Neutrophil (primary cell): ENCODE data around the gene MYO3B.

ENCODE experiments used
- H3K27ac ChIP-seq: fragments of 200-600 bp; sonication (generic); 2 replicates; pipeline ENCODE4 v1.5.1; 2016; ENCODE audit warnings: mild to moderate bottlenecking, moderate library complexity
- H3K27me3 ChIP-seq: fragments of 200-600 bp; sonication (generic); 2 replicates; pipeline ENCODE4 v1.6.0; 2016; ENCODE audit warnings: mild to moderate bottlenecking
- H3K36me3 ChIP-seq: fragments of 200-600 bp; sonication (generic); 2 replicates; pipeline ENCODE4 v1.5.1; 2017
- H3K4me1 ChIP-seq, 2 experiments: fragments of 200-600 bp in 1 of 2; sonication (generic) in 1 of 2; 1 replicate in 1 of 2; 2 replicates in 1 of 2; pipeline versions ENCODE4 v1.5.1 to v1.6.1; 2013 to 2016; ENCODE audit warnings: low read depth in 1 of 2, low read length in 1 of 2, mild to moderate bottlenecking in 1 of 2, moderate library complexity in 1 of 2; ENCODE audit not compliant: control insufficient read depth in 1 of 2, insufficient read depth in 1 of 2
- H3K4me3 ChIP-seq, 2 experiments: fragments of 200-600 bp in 1 of 2; sonication (generic) in 1 of 2; 1 replicate in 1 of 2; 2 replicates in 1 of 2; pipeline ENCODE4 v1.5.1; 2013 to 2016; ENCODE audit warnings: low read depth in 1 of 2, low read length in 1 of 2, mild to moderate bottlenecking in 1 of 2, moderate library complexity in 1 of 2
- H3K9me3 ChIP-seq: fragments of 200-600 bp; sonication (generic); 2 replicates; pipeline ENCODE4 v1.5.1; 2016
- CTCF ChIP-seq: fragments of 200-600 bp; sonication (generic); IDR thresholded peaks from 2 replicates; pipeline ENCODE4 v1.5.1; 2016; ENCODE audit warnings: antibody characterized with exemption

Gene MYO3B

GRCh38 chr2:170500770-170501169 lies 322.8 kb downstream of the MYO3B start:
- Histone ChIP-seq H3K27me3 (peaks cover 22% of the 10 kb centered on the region), H3K36me3 (no peaks in the 10 kb centered on the region), H3K9me3 (no peaks in the 10 kb centered on the region), H3K4me3 (no peak overlapping the region), H3K27ac (no peak overlapping the region), H3K4me1 (peaks cover 7 to 41% of the 10 kb centered on the region in 2 experiments)
- TF ChIP-seq CTCF: no peak

GRCh38 chr2:170501421-170502043 lies 323.6 kb downstream of the MYO3B start:
- Histone ChIP-seq H3K9me3 (no peaks in the 10 kb centered on the region), H3K27me3 (peaks cover 25% of the 10 kb centered on the region), H3K4me3 (no peak overlapping the region), H3K4me1 (peaks cover 7 to 41% of the 10 kb centered on the region in 2 experiments), H3K27ac (no peak overlapping the region), H3K36me3 (no peaks in the 10 kb centered on the region)
- TF ChIP-seq CTCF: no peak

- TF ChIP-seq CTCF: no peak
- no peak overlapping the region for H3K4me3 ChIP-seq
- H3K4me1 ChIP-seq: peaks cover 7 to 41% of the 10 kb centered on the region in 2 experiments
- H3K36me3 ChIP-seq: no peaks in the 10 kb centered on the region
- H3K27ac ChIP-seq: no peak overlapping the region
- peaks cover 35% of the 10 kb centered on the region for H3K27me3 ChIP-seq
- no peaks in the 10 kb centered on the region for H3K9me3 ChIP-seq
Observed at GRCh38 chr2:170502361-170503130, 324.6 kb downstream of the MYO3B start.

- Histone ChIP-seq H3K4me1 (peaks cover 7 to 47% of the 10 kb centered on the region in 2 experiments), H3K9me3 (no peaks in the 10 kb centered on the region), H3K27ac (no peak overlapping the region), H3K27me3 (peaks cover 45% of the 10 kb centered on the region), H3K4me3 (peak overlapping the region in 1 of 2 experiments; percentile 8), H3K36me3 (no peaks in the 10 kb centered on the region)
- TF ChIP-seq CTCF: no peak
Observed at GRCh38 chr2:170503563-170503962, 325.6 kb downstream of the MYO3B start.

- peak overlapping the region in 1 of 2 experiments; percentile 8 for H3K4me3 ChIP-seq
- no peaks in the 10 kb centered on the region for H3K36me3 ChIP-seq
- H3K27me3 ChIP-seq: peaks cover 51% of the 10 kb centered on the region
- H3K4me1 ChIP-seq: peaks cover 7 to 47% of the 10 kb centered on the region in 2 experiments
- TF ChIP-seq CTCF: no peak
- H3K9me3 ChIP-seq: no peaks in the 10 kb centered on the region
- no peak overlapping the region for H3K27ac ChIP-seq
Observed at GRCh38 chr2:170503971-170504809, 326.2 kb downstream of the MYO3B start.
